SKM-1 treated with dmso at 0.1 percent for 144 hours (cell line): ENCODE results near the gene DNAAF3.
"Not testable (repeated sequence)": the region's sequence is repeated elsewhere in the genome, so short reads cannot be mapped to it uniquely, and the experiment has no call there.

ENCODE experiments used
- DNase-seq: peaks from one replicate; lab custom pipeline; 2025; ENCODE audit not compliant: unreplicated experiment; lab: John Stamatoyannopoulos, UW

Gene DNAAF3

DNA sequence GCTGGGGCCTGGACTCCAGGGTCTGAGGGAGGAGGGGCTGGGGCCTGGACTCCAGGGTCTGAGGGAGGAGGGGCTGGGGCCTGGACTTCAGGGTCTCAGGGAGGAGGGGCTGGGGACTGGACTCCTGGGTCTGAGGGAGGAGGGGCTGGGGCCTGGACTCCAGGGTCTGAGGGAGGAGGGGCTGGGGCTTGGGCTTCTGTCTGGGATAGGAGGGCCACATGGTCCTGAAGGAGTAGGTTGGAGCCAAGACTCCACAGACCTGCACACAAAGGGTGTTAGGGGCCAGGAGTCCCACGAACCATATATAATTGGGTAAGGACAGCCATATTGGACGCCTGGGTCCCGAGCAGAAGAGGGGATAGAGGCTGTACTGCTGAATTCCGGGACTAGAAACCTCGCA, 10.6 kb downstream of the DNAAF3 start:
- not testable (repeated sequence) for DNase-seq

DNA sequence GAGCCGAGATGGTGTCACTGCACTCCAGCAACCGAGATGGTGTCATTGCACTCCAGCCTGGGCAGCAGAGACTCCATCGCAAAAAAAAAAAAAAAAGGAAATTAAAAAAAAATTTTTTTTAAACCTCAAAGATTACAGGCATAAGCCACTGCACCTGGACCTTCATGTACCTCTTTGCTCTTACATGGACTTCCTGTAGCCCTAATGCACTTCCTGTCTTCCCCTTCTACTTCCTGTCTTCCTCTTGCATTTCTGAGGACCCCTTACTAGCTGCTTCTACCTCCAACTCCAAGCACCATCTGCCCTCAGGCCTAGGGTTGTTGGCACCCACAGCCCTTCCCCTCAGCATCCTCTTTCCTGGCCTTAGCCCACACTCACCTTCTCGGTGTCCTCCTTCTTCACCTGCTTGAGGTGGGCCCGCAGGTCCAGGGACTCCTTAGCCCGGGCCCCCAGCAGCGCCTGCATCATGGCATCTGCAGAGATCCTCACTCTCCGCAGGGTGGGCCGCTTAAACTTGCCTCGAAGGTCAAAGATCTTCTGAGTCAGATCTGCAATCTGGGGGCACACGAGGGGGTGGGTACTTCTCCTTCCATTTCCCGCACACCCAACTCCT, 12.7 kb downstream of the DNAAF3 start:
- DNase-seq, result no peak

DNA sequence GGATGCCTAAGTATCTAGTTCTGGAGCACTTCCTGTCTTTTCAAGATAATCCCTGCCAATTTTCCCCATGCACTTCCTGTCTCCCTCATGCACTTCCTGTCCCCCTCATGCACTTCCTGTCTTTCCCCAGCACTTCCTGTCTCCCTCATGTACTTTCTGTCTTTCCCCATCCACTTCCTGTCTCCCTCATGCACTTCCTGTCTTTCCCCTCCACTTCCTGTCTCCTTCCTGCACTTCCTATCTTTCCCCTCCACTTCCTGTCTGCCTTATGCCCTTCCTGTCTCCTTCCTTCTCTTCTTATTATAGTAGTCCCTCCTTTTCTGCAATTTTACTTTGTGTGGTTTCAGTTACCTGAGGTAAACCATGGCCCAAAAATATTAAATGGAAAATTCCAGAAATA, 14.4 kb downstream of the DNAAF3 start:
- peak; percentile 2 for DNase-seq

DNA sequence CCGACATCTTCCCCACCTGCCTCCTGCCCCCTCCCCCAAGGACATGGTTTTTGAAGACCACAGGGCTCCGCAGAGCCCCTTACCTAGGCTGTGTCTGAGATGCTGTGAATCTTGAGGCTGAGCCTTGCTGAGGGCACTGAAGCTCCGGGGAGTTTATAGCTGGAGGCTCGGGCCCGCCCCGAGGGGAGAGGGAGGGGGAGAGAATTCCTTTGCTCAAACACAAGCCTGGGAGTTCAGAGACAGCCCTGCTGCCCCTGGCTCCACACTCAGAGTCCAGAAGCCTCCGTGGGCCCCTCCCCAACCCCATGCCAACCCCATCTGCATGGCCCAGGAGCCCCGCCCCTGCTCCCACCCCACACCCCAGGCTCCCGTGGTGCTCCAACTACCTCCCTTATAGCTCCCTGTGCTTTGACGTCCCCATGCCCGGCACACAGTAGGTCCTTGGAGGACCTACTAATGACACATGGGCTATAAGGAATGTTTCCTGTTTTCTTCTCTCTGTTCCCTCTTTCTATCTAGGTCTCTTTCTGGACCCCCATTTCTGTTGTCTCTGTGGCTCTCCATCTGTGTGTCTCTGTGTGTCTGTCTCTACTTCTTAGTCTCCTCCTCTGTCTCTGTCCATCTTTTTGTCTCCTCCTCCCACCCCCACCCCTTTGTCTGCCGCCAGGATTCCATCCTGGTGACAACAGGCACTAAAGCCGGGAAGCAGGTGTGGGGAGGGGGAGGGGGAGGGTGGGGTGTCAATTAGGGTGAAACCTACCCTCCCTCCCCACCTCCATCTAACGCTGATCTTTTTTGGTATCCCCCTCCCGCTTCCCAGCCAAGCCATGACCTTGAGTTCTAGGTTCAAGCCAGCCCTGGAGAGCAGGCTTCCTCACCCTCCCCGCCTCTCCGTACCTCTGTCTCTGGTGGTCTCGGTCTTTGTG, 17.1 kb downstream of the DNAAF3 start, which contains the start of gene TNNT1:
Gene TNNT1 (minus strand): TSS at position 129 of the 926 bp plus-strand sequence. CDS start 2,049 bp downstream, outside the sequence.
- no peak for DNase-seq

DNA sequence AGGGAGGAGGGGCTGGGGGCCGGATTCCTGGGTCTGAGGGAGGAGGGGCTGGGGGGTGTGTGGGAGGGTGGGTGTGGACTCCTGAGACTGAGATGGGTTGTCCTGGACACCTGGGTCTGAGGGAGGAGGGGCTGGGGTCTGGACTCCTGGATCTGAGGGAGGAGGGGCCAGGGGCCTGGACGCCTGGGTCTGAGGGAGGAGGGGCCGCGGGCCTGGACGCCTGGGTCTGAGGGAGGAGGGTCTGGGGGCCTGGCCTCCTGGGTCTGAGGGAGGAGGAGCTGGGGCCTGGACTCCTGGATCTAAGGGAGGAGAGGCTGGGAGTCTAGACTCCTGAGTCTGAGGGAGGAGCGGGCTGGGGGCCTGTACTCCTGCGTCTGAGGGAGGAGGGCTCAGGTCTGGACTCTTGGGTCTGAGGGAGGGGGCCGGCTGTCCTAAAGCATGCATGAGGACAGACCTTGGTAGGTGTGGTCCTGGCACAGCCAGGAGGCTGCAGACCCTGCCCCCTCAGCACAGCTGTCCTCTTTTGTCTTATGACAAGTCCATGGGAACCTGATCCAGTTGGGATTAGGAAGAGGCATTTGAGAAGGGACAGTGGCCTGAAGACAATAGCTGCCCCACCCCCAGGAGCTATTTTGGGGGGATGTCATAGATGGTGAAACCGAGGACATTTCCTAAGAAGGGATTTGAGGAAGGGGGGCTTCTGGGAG, 18.7 kb downstream of the DNAAF3 start:
- no peak for DNase-seq

DNA sequence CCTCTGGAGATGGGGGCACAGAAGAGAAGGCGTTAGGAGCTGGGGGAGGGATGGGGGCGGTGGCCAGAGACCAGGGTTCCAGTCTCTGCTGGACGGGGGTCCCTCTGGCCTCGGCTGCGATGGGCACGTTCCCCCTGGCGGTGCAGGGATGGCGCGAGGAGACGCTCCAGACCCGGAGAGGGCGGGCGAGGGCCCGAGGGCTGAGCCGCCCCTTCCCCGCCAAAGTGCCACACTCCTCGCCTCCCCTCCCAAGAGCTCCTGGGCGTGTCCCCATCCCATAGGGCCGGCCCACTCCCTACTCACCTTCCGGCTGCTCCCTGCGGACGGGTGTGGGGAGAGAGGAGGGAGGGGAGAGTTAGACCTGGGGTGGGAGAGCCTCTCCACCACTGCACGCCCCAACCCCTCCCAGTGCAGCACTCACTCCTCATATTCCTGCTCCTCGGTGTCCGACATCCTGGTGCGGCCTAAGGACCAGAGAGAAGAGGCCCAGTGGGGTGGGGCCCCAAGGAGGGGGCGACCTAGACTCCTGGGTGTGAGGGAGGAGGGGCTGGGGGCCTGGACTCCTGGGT, 19.6 kb downstream of the DNAAF3 start:
- no peak for DNase-seq

DNA sequence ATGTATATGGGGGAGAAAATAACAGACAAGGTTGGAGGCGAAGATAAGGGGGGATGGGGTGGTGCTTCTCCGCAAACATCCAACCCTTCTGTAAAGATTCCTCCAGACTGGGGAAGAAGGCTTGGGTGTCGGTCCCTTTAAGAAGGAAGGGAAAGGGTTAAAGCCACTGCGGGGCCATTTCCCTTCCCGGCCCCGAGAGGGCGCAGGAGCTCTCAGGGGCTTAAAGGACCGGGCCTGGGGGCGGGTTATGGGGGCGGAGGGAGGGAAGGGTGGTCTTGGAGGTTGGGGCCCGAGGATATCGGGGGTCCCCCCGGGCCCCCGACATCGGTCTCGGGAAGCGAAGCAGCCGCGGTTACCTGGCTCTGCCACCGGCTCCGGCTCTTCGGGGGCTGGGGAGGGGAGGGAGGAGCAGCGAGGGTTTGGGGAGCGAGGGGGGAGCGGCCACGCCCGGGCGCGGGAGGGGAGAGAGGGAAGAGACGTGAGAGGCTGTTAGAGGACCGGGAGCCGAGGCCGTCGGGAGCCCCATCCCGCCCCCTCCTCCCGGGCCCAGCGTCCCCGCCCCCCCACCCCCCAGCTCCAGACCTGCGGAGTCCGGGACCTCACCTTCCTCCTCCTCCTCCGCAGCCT, 20.2 kb downstream of the DNAAF3 start:
- peak; percentile 46 for DNase-seq

DNA sequence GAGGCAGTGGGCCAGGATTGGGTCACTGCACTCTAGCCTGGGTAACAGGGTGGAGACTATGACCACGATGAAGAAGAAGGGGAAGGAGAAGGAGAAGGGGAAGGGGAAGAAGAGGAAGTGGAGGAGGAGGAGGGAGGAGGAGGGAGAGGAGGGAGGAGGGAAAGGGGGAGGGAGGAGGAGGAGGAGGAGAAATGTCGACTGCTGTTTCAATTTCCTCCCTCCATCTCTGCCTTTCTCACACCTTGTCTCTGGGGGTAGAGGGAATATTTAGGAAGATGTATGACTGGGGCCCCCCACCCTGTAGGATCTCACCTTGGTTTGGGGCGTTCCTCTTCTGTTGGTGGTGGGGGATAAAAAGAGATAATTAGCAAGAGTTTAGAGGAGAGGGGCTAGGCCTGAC, 21.2 kb downstream of the DNAAF3 start:
- DNase-seq, result peak; percentile 71

DNA sequence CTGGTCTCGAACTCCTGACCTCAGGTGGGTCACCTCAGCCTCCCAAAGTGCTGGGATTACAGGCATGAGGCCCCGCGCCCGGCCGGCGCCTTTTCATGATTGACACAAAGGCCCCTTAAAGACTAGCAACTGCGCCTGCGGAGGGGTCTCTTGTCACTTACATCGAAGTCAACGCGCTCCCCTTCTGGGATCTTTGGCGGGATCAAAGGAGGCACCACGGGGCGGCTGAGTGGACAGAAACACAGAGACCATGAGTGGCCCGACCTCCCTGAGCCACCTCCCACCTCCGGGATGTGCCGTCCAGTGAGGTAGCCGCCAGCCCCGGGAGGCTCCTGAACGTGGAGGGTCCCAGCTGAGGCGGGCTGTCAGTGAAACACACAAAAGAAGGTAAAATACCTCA, 24.7 kb downstream of the DNAAF3 start:
- DNase-seq, result no peak

DNA sequence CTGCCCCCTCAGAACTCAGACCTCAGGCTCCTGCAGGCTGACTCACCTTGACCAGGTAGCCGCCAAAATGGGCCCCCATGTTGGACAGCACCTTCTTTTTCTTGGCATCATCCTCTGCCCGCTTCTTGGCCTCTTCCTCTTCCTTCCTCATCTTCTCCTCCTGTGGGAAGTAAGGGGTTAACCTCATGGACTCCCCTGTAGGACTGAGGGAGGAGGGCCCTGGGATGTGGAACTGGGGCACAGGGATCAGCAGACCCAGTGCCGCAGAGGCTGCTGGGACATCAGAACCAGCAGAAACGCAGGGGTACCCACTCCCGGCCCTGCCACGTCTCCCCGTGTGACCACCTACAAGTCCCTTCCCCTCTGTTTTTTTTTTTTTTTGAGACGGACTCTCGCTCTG, 28.5 kb downstream of the DNAAF3 start:
- DNase-seq, result no peak

DNA sequence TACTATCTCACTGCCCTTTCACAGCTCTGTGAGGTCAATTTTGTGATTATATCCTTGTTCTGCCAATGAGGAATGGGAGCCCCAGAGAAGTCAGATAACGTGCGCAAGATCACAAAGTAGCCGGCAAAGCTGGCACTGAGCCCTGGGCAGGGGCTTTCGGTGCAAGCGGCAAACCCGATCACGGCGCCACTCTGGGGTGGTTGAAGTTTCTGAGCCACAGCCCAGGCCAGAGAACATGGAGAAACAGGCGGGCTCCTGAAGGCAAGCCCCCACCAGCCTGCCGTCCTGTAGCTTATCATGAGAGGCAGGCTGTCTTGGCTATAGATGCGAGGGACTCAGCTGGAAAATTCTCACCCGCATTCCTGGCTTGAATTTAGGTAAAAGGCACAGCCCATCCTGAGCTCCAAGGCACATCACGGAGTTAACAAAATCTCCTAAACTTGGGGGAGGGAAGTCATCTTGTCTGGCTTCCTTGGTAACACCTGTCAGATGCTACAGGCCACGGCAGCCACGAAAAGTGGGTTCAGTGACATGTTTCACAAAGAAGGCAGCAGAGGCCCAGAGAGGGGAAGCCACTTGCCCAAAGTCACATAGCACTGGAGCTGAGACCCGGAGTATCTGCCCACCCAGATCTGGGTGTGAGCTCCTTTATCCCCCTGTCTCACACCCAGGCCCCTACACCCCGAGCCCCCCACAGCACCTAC, 29.9 kb downstream of the DNAAF3 start:
- DNase-seq, result no peak

DNA sequence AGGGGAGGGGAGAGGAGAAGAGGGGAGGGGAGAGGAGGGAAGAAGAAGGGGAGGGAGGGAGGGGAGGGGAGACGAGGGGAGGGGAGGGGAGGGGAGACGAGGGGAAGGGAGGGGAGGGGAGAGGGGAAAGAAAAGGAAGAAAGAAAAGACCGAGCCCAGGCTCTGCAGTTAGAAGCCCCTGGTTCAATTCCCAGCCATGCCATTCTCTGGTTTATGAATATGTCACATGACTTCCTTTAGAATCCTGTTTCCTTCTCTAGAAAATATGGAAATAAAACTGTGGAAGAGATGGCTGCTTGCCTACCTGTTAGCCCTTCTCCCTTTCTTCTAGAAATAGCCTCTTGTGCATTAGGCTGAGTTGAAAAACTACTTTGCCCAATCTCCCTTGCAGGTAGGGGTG, 31.7 kb downstream of the DNAAF3 start:
- DNase-seq, result no peak

DNA sequence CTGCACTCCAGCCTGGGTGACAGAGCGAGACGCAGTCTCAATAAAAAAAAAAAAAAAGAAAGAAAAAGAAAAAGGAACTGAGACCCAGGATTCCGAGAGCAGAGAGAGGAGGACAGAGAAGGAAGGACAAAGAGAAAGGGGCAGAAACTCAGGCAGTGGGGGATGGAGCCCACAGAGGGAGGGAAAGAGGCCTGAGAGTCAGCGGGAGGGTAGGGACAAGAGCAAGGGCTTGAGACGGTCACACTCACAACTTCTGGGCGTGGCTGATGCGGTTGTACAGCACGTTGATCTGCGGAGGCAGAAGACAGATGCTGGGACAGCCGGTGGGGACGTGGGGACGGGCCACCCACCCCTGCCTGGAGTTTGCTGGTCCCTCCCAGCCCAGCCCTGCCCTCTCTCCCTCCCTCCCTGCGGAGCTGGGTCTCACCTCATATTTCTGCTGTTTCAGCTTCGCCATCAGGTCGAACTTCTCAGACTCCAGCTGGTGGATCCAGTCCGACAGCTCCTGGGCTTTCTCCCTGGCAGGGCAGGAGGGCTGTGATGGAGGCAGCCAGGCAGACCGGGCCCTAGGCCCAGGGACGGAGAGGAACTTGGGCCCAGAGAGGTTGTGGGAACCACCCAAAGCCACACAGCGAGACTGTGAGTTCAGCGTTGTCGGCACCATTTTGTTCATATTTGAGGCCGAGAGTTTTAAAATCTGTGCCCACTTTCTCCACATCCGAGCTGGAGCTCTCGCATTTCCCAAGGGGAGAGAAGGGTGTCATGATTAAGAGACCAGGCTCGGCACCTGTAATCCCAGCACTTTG, 32.6 kb downstream of the DNAAF3 start:
- DNase-seq, result no peak

DNA sequence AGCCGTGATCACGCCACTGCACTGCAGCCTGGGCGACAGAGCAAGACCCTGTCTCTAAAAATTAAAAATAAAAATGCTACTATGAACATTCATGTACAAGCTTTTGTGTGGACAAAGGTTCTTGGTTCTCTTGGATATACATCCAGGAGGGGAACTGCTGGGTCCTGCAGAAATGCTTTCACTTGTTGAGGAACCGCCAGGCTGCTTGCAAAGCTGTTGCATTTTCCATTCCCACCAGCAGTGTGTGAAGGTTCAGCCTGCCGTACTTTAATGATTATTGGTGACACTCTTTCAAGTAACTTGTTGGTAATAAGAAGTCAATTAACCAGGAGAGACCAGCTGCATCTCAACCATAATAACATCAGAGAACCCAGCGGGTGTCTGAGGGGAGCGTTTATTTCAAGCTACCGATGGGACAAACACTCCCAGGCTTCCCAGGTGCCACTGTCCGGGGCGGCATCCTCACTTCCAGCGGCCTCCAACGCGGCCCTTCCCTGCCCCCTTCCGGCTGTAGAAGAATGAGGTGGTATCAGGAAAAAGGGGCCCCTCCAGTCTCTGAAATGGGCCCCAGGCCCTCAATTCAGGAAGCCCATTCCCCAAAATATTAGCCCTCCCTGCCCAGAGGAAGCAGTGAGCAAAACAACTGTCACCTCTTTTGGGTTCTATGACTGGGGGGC, 33.8 kb downstream of the DNAAF3 start:
- DNase-seq, result no peak

DNA sequence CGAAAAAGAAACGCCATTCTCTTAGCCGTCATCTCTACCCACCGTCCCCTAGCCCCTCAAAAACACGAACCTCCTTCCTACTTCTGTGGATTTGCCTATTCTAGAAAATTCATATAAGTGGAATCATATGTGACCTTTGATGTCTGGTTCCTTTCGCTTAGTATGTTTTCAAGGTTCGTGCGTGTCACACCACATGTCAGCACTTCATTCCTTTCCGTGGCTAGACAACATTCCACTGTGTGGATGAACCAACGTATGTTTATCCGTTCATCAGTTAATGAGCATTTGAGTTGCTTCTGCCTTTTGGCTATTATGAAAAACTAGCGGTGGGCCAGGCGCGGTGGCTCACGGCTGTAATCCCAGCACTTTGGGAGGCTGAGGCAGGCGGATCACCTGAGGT, 35.0 kb downstream of the DNAAF3 start:
- no peak for DNase-seq

DNA sequence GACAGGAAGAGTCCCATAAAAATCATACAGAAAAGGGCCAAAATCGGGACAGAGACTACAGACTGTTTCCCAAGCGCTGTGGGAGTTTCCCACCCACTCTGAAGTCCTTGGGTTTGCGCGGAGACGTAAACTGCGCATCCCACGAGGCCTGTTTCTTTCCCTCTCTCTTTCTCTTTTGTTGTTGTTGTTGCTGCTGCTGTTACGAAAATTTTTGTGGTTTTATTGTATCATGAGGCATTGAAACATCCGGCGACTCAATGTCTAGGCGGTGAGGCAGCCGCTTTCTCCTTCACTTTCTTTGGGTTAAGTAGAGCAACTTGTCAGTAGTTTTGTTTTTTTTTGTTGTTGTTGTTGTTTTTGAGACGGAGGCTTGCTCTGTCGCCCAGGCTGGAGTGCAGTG, 47.4 kb downstream of the DNAAF3 start:
- DNase-seq, result no peak

DNA sequence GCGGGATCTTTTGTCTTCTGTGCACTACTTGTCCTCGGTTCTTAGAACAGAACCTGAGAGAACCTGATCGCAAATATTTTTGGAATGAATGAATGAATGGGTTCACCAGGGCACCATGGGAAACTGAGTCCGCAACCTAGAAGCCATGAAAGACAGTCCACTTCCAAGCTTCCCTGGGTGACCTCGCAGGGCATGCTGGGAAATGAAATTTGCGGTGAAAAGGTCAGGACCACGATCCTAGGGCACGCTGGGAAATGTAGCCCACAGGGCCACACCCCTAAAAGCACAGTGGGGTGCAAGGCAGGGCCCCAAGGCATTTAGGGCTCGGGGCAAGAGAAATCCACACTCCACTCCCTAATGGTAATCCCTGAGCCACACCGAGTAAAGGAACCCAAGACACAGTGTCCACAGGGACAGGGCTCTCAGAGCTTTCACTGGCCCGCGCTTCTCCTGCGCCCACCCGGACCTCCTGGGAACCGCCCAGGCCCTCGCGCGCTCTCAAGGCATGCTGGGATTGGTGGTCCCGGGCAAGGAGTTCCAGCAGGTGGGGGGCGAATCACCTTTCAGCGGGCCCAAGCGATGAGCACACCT, 47.9 kb downstream of the DNAAF3 start:
- no peak for DNase-seq

DNA sequence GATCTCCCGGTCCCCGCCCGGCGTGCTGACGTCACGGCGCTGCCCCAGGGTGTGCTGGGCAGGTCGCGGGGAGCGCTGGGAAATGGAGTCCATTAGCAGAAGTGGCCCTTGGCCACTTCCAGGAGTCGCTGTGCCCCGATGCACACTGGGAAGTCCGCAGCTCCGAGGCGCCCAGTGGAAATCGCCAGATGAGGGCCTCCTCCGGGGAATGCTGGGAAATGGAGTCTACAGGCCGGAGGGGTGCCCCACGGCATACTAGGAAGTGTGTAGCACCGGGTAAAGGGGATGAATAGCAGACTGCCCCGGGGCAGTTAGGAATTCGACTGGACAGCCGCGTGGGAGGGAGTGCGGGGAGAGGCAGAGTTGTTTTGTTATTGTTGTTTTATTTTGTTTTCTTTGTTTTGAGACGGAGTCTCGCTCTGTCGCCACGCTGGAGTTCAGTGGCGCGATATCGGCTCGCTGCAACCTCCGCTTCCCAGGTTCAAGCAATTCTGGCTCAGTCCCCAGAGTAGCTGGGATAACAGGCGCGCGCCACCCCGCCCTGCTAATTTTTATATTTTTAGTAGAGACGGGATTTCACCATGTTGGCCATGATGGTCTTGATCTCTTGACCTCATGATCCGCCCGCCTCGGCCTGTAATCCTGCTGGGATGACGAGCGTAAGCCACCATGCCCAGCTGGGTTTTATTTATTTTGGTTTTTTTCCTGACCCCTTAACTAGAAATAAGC, 48.6 kb downstream of the DNAAF3 start:
- DNase-seq, result peak; percentile 80
